IMR-90 (cell line): ENCODE data around the gene SNRNP27. TPM values are rescaled to one million over a fixed set of nuclear protein-coding genes. Genes with fewer than 3 reads are reported as not detected.

Experiments used
- CTCF ChIP-seq: conservative IDR thresholded peaks from 2 replicates; pipeline ENCODE4 v1.5.1; 2012; ENCODE audit warnings: mild to moderate bottlenecking, low read depth, low read length, improper control_type of control experiment
- FOS ChIP-seq: fragments of 150-350 bp; IDR thresholded peaks from 2 replicates; pipeline ENCODE4 v1.6.1; 2016; ENCODE audit warnings: low read depth, low read length
- MAFK ChIP-seq: IDR thresholded peaks from 2 replicates; pipeline ENCODE4 v1.6.1; 2012; ENCODE audit warnings: low read depth, low read length, improper control_type of control experiment
- polyA plus RNA-seq, 3 experiments: library from polyadenylated mRNA; depleted of rRNA; stranded (reverse); fragments of >200 nt; gene quantifications; 2 replicates each; pipeline ENCODE4 v1.2.3, GENCODE V29; 2012; ENCODE audit warnings: low replicate concordance in 1 of 3
- total RNA-seq: library from RNA; depleted of rRNA; stranded (reverse); fragments of >200 nt; gene quantifications from 2 replicates; pipeline ENCODE4 v1.2.3, GENCODE V29; 2012

Gene SNRNP27
- total and polyA plus RNA-seq, 2 of the 4 experiments (the other 2 are of a cell fraction) = 8.8 to 48.3 TPM

GRCh38 chr2:69914950-69915945 lies 21.5 kb downstream of the SNRNP27 start, which contains the start of gene MXD1 (continued):
- TF ChIP-seq CTCF (no peak), FOS (no peak; the same call in 1 of the 2 replicates), MAFK (no peak)
